Embryonic facial prominence (tissue), 1 donor: Measurements from ENCODE around the gene CETP.
A peak's percentile ranks its signal among the peaks of the same experiment; 100 is the strongest.
"Not testable (repeated sequence)": the region's sequence is repeated elsewhere in the genome, so short reads cannot be mapped to it uniquely, and the experiment has no call there.

Experiments
- DNase-seq: peaks from one replicate; pipeline ENCODE4 v3.0.0-alpha.2; 2016; ENCODE audit errors: extremely low spot score

The CETP gene

DNA sequence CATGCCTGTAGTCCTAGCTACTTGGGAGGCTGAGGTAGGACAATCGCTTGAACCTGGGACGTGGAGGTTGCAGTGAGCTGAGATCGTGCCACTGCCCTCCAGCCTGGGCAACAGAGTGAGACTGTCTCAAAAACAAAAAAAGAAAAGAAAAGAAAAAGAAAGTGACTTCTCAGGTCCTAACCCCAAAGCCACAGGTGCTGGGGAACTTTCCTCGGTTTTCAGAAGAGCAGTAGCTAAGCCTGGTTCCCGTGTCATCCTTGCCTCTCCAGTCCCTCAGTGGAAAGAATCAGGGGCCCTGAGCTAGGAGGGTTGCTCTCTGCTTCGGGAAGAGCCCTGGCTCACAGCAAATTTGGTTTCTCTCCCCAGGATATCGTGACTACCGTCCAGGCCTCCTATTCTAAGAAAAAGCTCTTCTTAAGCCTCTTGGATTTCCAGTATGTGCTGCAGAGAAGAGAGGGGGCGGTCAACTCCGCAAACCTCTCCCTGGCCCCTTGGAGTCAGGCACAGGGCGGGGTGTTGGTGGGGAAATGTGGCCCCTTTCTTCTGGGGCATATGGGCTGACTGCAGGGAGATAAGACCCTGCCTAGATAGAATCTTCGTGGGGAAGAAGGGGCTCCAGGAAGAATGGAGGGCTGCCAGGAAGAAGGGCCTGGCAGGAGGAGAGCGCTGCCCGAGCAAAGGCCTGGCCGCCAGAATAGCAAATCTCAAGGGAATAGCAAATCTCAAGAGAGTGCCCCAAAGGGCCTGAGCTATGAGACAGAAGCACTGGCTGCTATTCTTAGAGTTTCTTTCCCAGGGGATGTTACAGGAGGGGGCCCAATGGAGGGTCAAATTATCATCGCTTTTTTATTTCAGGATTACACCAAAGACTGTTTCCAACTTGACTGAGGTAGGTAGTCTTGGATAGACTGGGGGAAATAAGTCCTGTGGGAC lies 19.3 kb downstream of the CETP start:
- no peak for DNase-seq

DNA sequence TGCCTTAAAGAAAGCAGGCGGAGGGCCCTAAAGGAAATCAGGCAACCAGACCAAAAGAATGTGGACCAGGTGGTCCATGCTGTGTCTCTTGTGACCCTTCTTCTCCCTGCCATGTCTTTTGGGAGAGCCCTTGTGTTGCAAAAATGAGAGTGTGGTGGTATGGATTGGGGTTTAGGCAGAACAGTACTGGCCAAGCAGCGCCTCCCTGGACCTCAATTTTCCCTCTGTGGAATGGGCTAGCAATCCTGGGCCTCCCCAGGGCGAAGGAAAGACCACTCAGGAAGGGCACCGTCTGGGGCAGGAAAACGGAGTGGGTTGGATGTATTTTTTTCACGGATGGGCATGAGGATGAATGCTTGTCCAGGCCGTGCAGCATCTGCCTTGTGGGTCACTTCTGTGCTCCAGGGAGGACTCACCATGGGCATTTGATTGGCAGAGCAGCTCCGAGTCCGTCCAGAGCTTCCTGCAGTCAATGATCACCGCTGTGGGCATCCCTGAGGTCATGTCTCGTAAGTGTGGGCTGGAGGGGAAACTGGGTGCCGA lies 20.1 kb downstream of the CETP start:
- DNase-seq = no peak

DNA sequence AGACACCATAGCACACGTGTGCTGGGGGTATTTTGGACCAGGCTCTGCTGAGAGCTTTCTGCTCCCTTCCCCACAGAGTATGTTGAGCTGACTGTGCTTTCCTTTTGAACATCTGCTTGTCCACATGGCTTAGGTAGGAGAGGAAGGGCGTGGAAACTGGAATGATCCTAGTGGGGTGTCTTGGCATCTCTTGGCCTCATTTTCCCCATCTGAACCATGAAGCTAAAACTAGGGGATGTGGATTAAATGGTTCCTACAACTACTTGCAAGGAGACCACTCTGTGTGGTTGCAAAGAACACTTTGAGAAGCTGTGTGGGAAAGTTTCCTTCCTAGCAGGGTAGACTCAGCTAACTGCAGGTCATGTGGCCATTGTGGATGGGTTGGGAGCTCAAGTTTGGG lies 20.9 kb downstream of the CETP start:
- no peak for DNase-seq

DNA sequence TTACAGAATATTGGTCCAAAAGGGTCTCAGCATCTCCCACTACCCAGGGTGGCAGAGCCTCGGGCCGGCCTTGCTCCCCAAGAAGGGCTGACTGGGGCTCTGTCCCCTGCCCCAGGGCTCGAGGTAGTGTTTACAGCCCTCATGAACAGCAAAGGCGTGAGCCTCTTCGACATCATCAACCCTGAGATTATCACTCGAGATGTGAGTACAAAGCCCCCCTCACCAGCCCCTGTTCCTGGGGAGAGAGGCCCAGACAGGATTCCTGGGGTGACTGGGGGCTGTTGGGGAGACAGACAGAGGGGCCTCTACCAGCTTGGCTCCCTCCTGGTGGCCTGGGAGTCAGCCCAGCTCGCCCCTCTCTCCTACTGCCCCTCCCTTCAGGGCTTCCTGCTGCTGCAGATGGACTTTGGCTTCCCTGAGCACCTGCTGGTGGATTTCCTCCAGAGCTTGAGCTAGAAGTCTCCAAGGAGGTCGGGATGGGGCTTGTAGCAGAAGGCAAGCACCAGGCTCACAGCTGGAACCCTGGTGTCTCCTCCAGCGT lies 21.5 kb downstream of the CETP start:
- DNase-seq = no peak

DNA sequence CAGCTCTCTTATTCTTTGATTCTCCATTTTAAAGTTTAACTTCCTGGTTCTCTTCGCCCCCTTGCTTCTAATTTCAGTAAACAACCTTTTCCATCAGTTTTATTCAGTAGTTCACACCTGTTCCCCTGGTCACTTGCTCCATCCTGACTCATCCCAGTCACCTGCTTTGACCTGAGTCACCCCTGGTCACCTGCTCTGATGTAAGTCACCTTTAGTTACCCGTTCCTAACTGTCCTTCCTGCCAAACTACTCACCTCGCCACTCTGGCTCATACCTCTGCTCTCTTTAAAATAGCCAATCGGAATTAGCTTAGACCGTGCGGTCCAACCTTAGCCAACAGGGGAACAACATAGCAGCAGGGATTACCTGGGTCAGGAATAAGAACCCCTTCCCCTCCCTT lies 22.9 kb downstream of the CETP start:
- DNase-seq = no peak

DNA sequence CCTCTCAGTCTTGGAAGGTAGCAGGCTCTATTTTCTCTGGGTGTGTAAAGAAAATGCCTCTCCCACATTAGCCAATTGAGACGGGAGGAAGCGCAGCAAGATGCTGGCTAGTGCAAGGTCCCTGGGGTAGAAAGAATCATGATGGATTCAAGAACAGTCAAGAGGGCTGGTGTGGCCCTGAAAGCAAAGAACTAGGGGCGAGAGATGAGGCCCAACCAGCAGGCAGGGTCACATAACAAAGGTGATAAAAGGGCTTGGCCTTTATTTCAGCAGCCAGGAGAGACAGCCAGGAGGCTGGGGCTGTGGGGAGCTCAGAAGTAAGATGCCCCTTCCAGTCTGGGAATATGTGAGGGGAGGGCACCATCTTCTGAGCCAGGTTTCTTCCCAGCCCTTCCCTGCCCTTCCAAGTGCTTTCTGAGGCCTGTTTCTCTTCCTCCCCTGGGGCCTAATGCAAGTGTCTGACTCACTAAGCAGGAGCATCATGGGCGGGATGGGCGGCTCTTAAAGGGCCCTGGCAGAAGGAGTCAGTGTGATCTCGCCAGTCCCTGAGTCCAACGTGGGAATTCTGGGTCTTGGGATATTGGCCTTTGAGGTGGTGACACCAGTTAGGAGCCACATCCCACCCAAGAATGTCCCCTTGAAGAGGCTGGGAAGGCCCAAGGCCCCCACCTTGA lies 23.7 kb downstream of the CETP start:
- DNase-seq = no peak

DNA sequence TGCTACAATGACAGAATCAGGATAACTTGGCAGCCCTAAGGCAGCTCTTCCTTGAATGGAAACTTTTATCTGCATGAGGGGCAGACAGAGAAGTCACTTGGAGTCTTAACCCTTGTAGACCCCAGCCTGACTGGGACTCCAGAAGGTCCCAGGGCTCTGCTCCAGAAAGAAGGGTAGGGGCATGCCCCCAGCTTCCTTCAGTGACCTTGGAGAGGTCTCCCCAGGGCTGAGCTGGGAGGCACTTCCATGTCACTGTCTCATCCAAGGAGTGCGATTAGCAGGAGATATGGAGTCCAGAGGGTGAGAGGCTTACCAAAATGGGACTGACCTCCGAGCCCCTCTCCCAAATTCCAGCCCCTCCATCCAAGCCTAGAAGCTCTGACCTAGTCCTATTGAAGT lies 24.2 kb downstream of the CETP start:
- no peak for DNase-seq

DNA sequence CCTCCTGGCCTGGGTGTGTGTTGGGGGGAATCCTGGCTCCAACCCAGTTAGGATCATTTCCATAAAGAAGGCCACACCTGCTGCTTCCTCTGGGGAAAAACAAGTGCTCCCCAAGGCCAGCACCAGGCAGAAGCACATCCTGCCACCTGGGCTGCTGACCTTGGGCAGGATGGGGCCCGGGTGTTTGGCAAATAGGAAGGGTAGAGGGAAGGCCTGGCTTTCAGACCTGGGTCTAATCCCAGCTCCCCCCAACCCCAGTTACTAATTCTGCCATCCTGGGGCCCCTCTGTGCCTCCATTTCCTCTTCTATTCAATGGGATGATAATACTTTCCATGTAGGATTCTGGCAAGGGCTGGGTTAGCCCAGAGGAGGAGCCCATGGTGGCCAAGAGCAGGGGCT lies 24.6 kb downstream of the CETP start:
- DNase-seq = no peak

DNA sequence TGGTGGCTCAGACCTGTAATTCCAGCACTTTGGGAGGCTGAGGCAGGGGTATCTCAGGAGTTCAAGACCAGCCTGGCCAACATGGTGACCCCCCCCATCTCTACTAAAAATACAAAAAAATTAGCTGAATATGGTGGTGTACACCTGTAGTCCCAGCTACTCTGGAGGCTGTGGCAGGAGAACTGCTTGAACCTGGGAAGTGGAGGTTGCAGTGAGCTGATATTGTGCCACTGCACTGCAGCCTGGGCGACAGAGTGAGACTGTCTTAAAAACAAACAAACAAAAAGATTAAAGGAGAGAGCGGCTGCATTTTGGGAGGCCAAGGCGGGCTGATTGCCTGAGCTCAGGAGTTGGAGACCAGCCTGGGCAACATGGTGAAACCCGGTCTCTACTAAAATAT lies 25.2 kb downstream of the CETP start:
- not testable (repeated sequence) for DNase-seq

DNA sequence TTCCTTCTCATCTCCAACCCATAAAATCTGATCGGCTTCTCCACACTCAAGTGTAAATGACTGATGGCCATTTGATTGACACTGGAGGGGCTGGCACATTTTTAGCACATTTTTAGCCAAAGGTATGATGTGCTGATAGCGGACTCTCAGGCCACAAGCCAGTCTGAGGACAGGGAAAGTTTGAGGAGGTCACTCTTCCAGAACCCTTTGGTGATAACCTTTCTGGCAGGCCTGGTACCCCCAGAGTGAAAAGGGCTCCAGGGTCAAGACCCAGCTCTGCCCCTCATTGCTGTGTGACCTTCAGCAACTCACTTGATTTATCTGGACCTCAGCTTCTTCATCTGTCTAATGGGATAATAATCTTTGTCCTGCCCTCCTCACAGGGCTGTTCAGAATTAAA lies 25.9 kb downstream of the CETP start:
- DNase-seq = no peak

DNA sequence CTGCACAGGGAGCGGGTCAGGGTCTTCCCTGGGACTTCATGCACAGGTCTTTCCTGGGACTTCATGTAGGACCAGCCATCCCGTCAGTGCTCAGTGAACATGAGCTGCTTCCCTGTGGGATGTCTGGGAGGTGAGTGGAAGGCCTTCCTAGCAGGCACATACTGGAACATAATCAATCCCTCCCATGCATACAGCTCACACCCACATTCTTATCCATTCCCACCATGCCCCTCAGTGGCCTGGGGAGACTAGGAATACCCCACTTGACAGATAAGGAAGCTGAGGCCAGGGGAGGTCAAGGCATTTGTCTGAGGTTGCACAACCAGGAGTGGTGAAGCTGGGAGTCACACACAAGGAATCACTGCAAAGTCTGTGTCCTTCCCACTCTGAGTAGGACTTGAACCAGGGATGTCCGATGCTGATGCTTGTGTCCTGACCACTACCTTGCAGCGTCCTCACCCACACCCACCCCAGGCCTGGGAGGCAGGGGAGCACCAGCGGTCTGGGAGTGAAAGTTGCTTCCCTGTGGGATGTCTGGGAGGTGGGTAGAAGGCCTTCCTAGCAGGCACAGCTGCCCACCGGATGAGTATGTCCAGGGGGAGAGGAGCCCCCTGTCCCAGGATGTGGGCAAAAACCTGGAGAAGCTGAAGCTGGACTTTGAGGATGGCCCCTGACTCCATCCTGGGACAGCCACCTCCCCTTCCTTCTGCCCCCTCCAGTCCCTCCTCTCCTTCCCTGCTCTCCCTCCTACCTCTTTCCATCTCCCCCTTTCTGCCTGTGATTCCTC lies 26.6 kb downstream of the CETP start:
- no peak for DNase-seq

DNA sequence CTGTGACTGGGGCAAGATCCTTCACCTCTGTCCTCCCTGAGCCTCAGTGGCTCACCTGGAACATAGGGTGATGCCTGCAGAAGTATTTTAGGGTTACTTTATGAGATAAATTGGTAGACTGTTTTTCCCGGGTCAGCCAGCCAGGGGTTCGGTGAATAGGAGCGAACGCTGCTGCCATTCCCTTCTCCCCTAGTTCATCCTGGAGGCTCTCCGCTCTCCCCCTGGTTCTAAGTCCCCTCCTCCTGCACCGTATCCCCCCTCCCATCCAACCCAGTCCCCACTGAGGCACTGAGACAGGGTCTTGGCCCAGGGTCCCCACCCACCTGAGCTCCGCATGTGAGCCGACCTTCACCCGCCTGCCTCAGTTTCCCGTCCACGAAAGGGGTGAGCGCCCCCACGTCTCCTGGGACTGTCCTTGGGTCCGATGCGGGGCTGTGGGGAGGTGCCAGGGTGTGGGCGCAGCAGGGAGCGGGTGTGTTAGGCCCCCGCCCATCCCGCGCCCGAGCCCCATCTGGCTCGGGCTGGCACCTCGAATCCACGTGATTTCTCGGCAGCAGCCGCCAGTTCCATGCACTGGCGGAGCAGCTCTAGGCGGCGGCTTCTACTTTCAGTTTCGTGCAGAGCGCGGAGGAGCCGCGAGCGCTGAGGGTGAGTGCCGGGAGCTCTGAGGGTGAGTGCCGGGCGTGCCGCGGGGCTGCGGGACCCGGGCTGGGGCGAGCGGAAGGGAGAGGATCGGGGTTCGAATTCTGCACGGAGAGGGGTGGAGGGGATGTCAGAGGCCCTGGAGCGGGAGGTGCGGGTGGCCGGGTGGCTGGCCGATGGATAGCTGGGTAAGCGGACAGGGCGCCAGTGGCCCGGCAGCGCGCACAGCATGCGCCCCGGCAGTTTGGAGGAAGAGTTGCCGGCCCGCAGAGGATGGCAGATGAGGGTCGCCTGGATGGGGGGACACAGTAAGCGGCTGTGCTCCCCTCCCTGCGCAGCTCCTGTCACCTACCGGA lies 27.5 kb downstream of the CETP start, which contains the start of gene NLRC5:
TSS of gene NLRC5 (plus strand) at position 610 of the 998 bp plus-strand sequence. CDS start 31,156 bp downstream, outside the sequence.
- DNase-seq = peak; percentile 37

DNA sequence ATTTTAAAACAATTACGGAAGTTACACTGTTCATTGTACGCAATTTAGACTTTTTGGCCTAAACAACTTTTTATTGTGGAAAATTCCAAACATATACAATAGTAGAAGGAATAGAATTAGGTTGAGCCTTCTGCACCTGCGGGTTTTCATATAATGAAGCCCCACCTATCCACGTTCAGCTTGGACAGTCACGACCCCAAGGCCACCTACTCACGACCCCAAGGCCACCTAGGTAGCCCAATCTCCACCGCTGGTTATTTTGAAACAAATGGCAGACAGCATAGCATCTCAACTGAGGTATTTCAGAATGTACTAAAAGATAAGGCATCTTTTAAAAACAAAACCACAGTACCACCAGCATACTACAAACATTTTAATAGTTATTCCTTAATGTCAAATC lies 28.2 kb downstream of the CETP start:
- no peak for DNase-seq

DNA sequence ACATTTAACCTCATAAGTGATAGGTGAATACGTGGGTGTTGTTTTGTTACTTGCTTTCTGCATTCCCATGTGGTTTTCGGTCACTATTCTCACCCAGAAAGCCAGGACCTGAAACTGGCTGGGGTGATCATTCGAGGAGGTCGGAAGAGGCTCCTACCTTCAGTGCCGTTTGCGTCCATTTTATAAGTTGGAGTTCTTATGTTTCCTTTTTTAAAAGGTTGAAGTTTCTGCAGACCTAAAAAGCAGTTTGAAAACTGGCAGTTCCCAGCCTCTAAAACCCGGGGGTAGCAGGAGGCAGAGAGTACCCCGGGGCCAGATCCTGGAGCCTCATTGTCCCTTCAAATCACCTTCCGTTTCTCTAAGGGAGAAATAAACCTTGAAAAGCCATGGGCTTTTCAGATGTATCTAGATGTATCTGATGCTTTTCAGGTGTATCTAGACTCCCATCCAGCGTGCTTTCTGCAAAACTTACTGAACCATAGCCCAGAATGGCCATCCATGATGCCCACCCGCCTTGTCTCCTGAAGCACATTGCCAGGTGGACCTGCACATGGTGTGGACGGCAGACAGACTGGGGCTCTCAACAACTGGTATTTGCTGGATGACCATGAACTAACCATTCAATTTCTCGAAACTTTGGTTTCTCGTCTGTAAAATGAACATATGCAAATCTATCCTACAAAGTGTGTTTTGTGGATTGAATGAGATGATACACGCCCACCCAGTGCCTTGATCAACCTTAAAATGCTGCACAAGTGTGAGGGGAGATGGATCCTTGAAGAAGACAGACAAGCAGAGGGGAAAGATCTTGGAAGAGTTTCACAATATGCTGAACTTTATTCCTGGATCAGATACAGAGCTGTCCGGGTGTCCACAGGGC lies 28.9 kb downstream of the CETP start:
- DNase-seq = no peak

DNA sequence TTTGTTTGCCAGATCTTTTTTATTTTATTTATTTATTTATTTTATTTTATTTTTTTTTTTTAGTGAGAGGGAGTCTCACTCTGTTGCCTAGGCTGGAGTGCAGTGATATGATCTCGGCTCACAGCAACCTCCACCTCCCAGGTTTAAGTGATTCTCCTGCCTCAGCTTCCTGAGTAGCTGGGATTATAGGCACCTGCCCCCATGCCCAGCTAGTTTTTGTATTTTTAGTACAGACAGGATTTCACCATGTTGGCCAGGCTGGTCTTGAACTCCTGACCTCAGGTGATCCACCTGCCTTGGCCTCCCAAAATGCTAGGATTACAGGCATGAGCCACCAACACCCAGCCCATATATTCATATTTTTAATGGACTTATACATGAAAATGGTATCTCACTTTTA lies 30.7 kb downstream of the CETP start:
- DNase-seq = not testable (repeated sequence)

DNA sequence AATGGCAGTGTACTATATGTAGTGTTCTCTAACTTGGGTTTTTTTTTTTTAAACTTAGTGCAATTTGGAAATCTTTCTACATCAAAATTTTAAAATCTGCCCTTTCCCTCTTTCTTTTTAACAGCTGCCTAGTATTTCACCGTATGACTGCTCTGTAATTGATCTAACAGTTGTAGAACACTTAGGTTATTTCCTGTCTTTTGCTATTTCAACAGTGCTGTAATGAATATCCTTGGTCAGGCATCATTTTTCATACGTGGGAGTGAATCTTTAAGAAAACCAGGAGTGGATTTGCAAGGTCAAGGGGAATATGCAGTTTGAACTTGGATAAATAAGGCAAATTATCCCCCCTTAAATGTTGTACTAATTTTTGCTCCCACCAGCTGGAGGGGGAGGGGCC lies 31.5 kb downstream of the CETP start:
- no peak for DNase-seq

DNA sequence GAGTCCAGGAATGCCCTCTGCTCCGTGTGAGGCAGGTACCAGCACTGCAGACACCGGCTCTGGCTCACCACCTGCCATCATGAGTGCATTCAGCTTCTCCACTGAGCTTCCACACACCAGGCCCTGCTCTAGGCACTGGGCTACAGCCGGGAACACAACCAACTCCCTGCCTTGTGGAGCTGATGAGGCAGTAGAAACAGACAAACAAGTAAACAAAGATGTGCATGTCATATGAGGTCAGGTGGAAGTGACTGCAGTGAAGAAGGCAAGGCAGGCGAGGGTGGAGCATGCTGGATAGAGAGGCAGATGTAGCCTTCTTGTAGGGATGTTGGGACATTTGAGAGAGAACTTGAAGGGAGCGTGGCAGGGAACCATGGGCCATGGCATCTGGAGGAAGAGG lies 32.6 kb downstream of the CETP start:
- DNase-seq = no peak

DNA sequence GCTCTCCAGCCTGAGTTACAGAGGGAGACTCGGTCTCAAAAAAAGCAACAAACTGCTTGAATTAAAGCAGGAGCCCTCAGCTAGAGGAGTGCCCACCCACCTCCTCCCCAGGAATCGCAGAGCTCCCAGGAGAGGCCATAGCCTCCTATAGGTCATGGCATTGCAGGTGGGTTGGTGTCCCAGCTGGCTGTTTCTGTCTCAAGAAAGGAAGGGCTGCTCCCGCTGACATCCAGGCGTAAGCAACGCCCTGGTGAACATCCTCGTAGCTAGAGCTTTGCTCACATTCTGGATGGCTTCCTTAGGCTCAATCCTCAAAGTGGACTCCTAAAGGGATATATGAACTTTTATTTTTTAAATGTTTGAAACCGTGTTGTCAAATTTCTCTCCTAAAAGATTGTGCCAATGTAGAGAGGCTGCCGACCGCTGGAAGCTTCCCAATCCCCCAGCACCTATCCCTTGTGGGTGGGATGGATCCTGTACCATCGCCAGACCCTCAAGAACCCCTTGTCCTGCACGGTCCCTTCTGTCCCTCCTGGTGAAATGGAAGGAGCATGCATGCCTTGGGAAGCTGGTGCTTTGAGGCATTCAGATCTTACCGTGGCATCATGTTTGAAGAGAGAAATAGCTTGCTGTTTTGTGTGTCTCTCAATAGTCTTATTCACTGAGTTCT lies 33.5 kb downstream of the CETP start:
- no peak for DNase-seq

DNA sequence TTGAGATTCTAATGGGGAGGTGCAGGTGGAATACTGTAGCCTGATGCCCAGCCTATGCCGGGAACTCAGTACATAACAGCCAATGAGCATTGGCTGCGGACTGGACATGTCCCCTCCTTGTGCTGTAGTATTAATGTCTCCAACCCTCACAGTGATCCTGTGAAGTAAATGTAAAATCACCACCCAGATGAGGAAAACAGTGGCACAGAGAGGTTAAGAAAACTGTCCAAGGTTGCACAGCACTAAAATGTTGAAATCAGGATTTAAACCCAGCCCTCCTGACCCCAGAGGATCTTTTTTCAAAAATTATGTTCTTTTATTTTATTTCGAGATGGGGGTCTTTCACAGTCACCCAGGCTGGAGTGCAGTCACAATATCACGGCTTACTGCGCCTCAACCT lies 35.5 kb downstream of the CETP start:
- no peak for DNase-seq
